Body of pancreas (tissue), 4 donors: ENCODE results near the gene TBX15.

Experiments used
- POLR2A ChIP-seq, 3 donors: fragments of 450-650 bp; IDR thresholded peaks; one replicate each; pipeline ENCODE4 v1.6.1; 2016; ENCODE audit warnings: antibody characterized with exemption in 3 of 3, mild to moderate bottlenecking in 2 of 3
- TF ChIP-seq, protein P1 (sequence below), 7 experiments: fragments of 450-650 bp in 4 of 7; fragments of 200-600 bp in 3 of 7; sonication (generic) in 3 of 7; IDR thresholded peaks; one replicate each; pipeline ENCODE4 v1.5.1; 2016 to 2019; ENCODE audit warnings: antibody characterized with exemption in 7 of 7

DNA sequence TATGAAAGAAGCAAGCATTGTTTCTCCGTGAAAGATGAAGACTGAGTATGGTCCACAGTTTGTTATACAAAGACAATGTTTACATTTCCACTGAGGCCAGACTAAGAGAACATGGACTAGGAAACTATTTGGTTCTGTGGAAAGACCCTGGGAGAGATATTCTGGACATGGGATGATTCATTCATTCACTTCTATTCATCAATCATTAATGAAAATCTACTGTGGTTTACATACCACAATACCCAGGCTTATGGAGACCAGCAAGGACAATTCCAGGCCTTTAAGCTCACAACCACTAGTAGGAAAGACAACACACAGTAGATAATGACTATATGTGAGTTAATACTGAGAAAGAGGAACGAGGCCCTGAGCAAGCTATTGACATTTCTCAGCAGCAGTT, 125.4 kb downstream of the TBX15 start:
- TF ChIP-seq, protein P1, sequence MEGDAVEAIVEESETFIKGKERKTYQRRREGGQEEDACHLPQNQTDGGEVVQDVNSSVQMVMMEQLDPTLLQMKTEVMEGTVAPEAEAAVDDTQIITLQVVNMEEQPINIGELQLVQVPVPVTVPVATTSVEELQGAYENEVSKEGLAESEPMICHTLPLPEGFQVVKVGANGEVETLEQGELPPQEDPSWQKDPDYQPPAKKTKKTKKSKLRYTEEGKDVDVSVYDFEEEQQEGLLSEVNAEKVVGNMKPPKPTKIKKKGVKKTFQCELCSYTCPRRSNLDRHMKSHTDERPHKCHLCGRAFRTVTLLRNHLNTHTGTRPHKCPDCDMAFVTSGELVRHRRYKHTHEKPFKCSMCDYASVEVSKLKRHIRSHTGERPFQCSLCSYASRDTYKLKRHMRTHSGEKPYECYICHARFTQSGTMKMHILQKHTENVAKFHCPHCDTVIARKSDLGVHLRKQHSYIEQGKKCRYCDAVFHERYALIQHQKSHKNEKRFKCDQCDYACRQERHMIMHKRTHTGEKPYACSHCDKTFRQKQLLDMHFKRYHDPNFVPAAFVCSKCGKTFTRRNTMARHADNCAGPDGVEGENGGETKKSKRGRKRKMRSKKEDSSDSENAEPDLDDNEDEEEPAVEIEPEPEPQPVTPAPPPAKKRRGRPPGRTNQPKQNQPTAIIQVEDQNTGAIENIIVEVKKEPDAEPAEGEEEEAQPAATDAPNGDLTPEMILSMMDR (IDR thresholded peaks at IDR 0.05): no peak
- no peak for TF ChIP-seq POLR2A (IDR thresholded peaks at IDR 0.05)
